Hepatocyte (in vitro differentiated cells): ENCODE data around the gene TBATA. TPM values are rescaled to one million over a fixed set of nuclear protein-coding genes. Genes with fewer than 3 reads are reported as not detected.

Source experiments
- DNase-seq: peaks from one replicate; pipeline ENCODE4 v3.0.0-alpha.2; 2016; ENCODE audit warnings: low spot score
- H2AFZ ChIP-seq: fragments of 200-600 bp; sonication (generic); 2 replicates; pipeline ENCODE4 v1.6.0; 2016; ENCODE audit warnings: antibody characterized with exemption, mild to moderate bottlenecking
- H3K27ac ChIP-seq: fragments of 200-600 bp; sonication (generic); 2 replicates; pipeline ENCODE4 v1.5.1; 2016; ENCODE audit warnings: mild to moderate bottlenecking
- H3K27me3 ChIP-seq: fragments of 200-600 bp; sonication (generic); 2 replicates; pipeline ENCODE4 v1.6.1; 2016
- H3K36me3 ChIP-seq: fragments of 200-600 bp; sonication (generic); replicated peaks from 2 replicates; pipeline ENCODE4 v1.5.1; 2016; ENCODE audit warnings: low read depth; ENCODE audit not compliant: insufficient read depth
- H3K4me1 ChIP-seq: fragments of 200-600 bp; sonication (generic); 2 replicates; pipeline ENCODE4 v1.5.1; 2016; ENCODE audit warnings: mild to moderate bottlenecking, moderate library complexity; ENCODE audit not compliant: insufficient read depth
- H3K4me2 ChIP-seq: fragments of 200-600 bp; sonication (generic); 2 replicates; pipeline ENCODE4 v1.6.0; 2016
- H3K4me3 ChIP-seq: fragments of 200-600 bp; sonication (generic); 2 replicates; pipeline ENCODE4 v1.5.1; 2016; ENCODE audit warnings: mild to moderate bottlenecking
- H3K79me2 ChIP-seq: fragments of 200-600 bp; sonication (generic); 2 replicates; pipeline ENCODE4 v1.6.0; 2017; ENCODE audit warnings: mild to moderate bottlenecking
- H3K9me2 ChIP-seq: fragments of 200-600 bp; sonication (generic); replicated peaks from 2 replicates; pipeline ENCODE4 v1.6.0; 2017; ENCODE audit warnings: mild to moderate bottlenecking; ENCODE audit not compliant: insufficient read depth
- H3K9me3 ChIP-seq: fragments of 200-600 bp; sonication (generic); 2 replicates; pipeline ENCODE4 v1.5.1; 2016; ENCODE audit warnings: low read depth, mild to moderate bottlenecking
- H4K20me1 ChIP-seq: fragments of 200-600 bp; sonication (generic); 2 replicates; pipeline ENCODE4 v1.6.0; 2016; ENCODE audit warnings: mild to moderate bottlenecking; ENCODE audit not compliant: insufficient read depth, poor library complexity, severe bottlenecking
- CTCF ChIP-seq: fragments of 200-600 bp; sonication (generic); IDR thresholded peaks from 2 replicates; pipeline ENCODE4 v1.5.1; 2016; ENCODE audit warnings: antibody characterized with exemption, mild to moderate bottlenecking; ENCODE audit not compliant: poor library complexity
- EZH2 ChIP-seq: fragments of 200-600 bp; sonication (generic); IDR thresholded peaks from 2 replicates; pipeline ENCODE4 v1.6.1; 2016; ENCODE audit warnings: antibody characterized with exemption, mild to moderate bottlenecking, borderline replicate concordance
- EZH2phosphoT487 ChIP-seq: fragments of 200-600 bp; sonication (generic); IDR thresholded peaks from one replicate; pipeline ENCODE4 v1.6.1; 2018; ENCODE audit warnings: antibody characterized with exemption, mild to moderate bottlenecking, low read depth, moderate library complexity; ENCODE audit not compliant: unreplicated experiment, severe bottlenecking
- WGBS: methylation state at CpG from one replicate; pipeline ENCODE4 v1.1.6; 2016; ENCODE audit warnings: low lambda C conversion rate; ENCODE audit errors: missing lambda C conversion rate; 5-methylcytosine and 5-hydroxymethylcytosine counted together
- polyA plus RNA-seq: library from polyadenylated mRNA; unstranded; fragments of >200 nt; fragmentation: Nextera tagmentation; extraction: Ambion mirVana; gene quantifications from 2 replicates; pipeline ENCODE4 v1.2.1, GENCODE V29; 2016
- total RNA-seq: library from RNA; depleted of rRNA; stranded (reverse); fragments of >200 nt; gene quantifications from 2 replicates; pipeline ENCODE4 v1.2.3, GENCODE V29; 2014

TBATA gene
- total and polyA plus RNA-seq, 2 experiments from 2014 or later, result not detected

- H3K9me2 ChIP-seq, result no peaks in the 10 kb centered on the region
- no peaks in the 10 kb centered on the region for H3K36me3 ChIP-seq
- no peak overlapping the region for H3K4me3 ChIP-seq
- TF ChIP-seq EZH2 (no peak), CTCF (no peak), EZH2phosphoT487 (no peak)
- H3K4me2 ChIP-seq, result no peak overlapping the region
- no peaks in the 10 kb centered on the region for H3K27me3 ChIP-seq
- no peak overlapping the region for H2AFZ ChIP-seq
- H3K4me1 ChIP-seq, result peaks cover 9% of the 10 kb centered on the region
- no peaks in the 10 kb centered on the region for H3K79me2 ChIP-seq
- WGBS, result 91% methylated on average over 15 of the region's 15 CpGs
- H4K20me1 ChIP-seq, result no peaks in the 10 kb centered on the region
- no peak for DNase-seq
- H3K27ac ChIP-seq, result no peak overlapping the region
- H3K9me3 ChIP-seq, result no peaks in the 10 kb centered on the region
Measured at GRCh38 chr10:70747192-70747965, 37.8 kb downstream of the TBATA start.

DNA sequence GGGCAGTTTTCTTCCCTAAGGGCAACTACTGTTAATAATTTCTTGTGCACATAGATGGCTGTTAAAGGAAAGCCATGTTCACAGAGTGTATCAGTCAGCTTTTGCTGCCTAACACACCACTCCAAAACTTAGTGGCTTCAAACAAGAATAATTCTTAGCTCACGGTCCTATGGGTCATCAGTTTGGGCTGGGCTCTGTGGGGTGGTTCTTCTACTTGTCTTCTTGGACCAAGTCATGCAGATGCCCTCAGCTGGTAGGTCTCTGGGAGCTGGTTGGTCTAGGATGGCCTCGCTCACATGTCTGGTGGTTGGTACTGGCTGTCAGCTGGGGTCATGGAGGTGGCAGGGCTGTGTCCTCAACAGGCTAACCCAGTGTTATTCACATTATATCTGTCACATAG is 39.6 kb downstream of the TBATA start:
- Histone ChIP-seq H3K9me2 (no peaks in the 10 kb centered on the region), H3K4me1 (peaks cover 16% of the 10 kb centered on the region), H3K27ac (no peak overlapping the region), H3K4me2 (no peak overlapping the region), H2AFZ (no peak overlapping the region), H3K4me3 (no peak overlapping the region), H3K9me3 (no peaks in the 10 kb centered on the region), H3K36me3 (no peaks in the 10 kb centered on the region), H4K20me1 (no peaks in the 10 kb centered on the region), H3K79me2 (no peaks in the 10 kb centered on the region), H3K27me3 (no peaks in the 10 kb centered on the region)
- 97% methylated on average over 2 of the region's 2 CpGs for WGBS
- no peak for TF ChIP-seq EZH2
- TF ChIP-seq EZH2phosphoT487, result no peak
- TF ChIP-seq CTCF, result no peak
- DNase-seq, result no peak

DNA sequence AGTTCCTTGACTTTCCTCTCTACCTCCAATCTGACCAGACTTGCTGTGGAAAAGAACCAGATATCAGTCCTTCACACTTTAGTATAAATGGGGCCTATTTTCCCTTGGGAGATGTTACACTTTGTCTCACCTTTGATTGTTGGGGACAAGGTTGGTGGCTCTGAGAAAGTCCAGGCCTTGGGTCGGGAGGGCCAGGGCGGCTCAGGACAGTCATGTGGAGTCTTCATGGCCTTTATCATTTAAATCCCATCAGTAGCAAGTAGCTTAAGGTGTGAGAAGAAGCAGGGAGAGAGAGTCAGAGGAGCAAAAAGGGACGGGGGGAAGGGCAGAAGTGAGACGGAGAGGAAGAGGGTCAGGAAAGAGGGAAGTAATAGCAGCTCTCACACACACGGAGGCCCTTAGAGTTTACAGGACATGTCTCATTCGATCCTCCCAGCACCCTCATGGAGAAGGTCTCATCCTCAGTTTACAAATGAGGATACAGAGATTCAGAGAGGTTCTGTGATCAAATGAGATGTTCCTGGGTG is 40.5 kb downstream of the TBATA start:
- 63% methylated on average over 6 of the region's 6 CpGs for WGBS
- H4K20me1 ChIP-seq, result no peaks in the 10 kb centered on the region
- TF ChIP-seq EZH2 (no peak), CTCF (no peak), EZH2phosphoT487 (no peak)
- no peak overlapping the region for H3K27ac ChIP-seq
- no peaks in the 10 kb centered on the region for H3K79me2 ChIP-seq
- no peak overlapping the region for H2AFZ ChIP-seq
- H3K4me2 ChIP-seq, result no peak overlapping the region
- H3K27me3 ChIP-seq, result no peaks in the 10 kb centered on the region
- H3K4me1 ChIP-seq, result peaks cover 16% of the 10 kb centered on the region
- H3K4me3 ChIP-seq, result no peak overlapping the region
- no peaks in the 10 kb centered on the region for H3K9me3 ChIP-seq
- no peaks in the 10 kb centered on the region for H3K9me2 ChIP-seq
- H3K36me3 ChIP-seq, result no peaks in the 10 kb centered on the region
- DNase-seq, result no peak
